PC-9 (cell line): ENCODE results near the gene MRTO4. TPM values are rescaled to one million over a fixed set of nuclear protein-coding genes. Genes with fewer than 3 reads are reported as not detected.
"Not testable (repeated sequence)": the region's sequence is repeated elsewhere in the genome, so short reads cannot be mapped to it uniquely, and the experiment has no call there.

Experiments used
- BruUV-seq: library from RNA; stranded (reverse); fragments of 400-500 nt; replicated peaks from 2 replicates; lab custom pipeline; 2021; lab: Mats Ljungman, UMichigan
- CTCF ChIA-PET: fragments of 300-600 bp; sonication (Branson Sonifier 250); formaldehyde crosslinking; loops from one replicate; lab custom pipeline; 2022; ENCODE audit warnings: antibody characterized with exemption; lab: Charles Lee
- POLR2A ChIA-PET: fragments of 300-600 bp; sonication (Branson Sonifier 250); formaldehyde crosslinking; loops from one replicate; lab custom pipeline; 2022; ENCODE audit warnings: antibody characterized with exemption; ENCODE audit not compliant: unreplicated experiment; lab: Charles Lee
- DNase-seq, 2 experiments: peaks; one replicate each; pipeline versions ENCODE4 v3.0.0 to v3.0.0-alpha.2; 2015 to 2022; ENCODE audit warnings: mixed read lengths in 1 of 2
- H2AFZ ChIP-seq: fragments of 200-600 bp; sonication (generic); 2 replicates; pipeline ENCODE4 v1.8.1; 2017; ENCODE audit warnings: antibody characterized with exemption
- H3F3A ChIP-seq: fragments of 200-600 bp; sonication (generic); 2 replicates; pipeline ENCODE4 v1.8.1; 2017; ENCODE audit warnings: antibody characterized with exemption, mild to moderate bottlenecking, low read depth; ENCODE audit not compliant: insufficient read depth
- H3K27ac ChIP-seq: fragments of 200-600 bp; sonication (generic); 2 replicates; pipeline ENCODE4 v1.6.1; 2016; ENCODE audit warnings: mixed run types
- H3K27me3 ChIP-seq: fragments of 200-600 bp; sonication (generic); 2 replicates; pipeline ENCODE4 v1.6.1; 2016; ENCODE audit warnings: low read depth, mixed run types; ENCODE audit not compliant: insufficient read depth
- H3K36me3 ChIP-seq: fragments of 200-600 bp; sonication (generic); 2 replicates; pipeline ENCODE4 v1.6.1; 2016; ENCODE audit warnings: low read depth, mixed run types
- H3K4me1 ChIP-seq: fragments of 200-600 bp; sonication (generic); replicated peaks from 2 replicates; pipeline ENCODE4 v1.6.1; 2016; ENCODE audit warnings: mixed run types; ENCODE audit not compliant: insufficient read depth
- H3K4me2 ChIP-seq: fragments of 200-600 bp; sonication (generic); 2 replicates; pipeline ENCODE4 v1.6.1; 2017; ENCODE audit warnings: mixed run types
- H3K4me3 ChIP-seq: fragments of 200-600 bp; sonication (generic); 2 replicates; pipeline ENCODE4 v1.6.1; 2016; ENCODE audit warnings: mixed run types
- H3K79me2 ChIP-seq: fragments of 200-600 bp; sonication (generic); 2 replicates; pipeline ENCODE4 v1.6.1; 2017; ENCODE audit warnings: low read depth, mixed run types
- H3K9me2 ChIP-seq: fragments of 200-600 bp; sonication (generic); 2 replicates; pipeline ENCODE4 v1.8.1; 2017; ENCODE audit warnings: mild to moderate bottlenecking; ENCODE audit not compliant: insufficient read depth
- H3K9me3 ChIP-seq: fragments of 200-600 bp; sonication (generic); 2 replicates; pipeline ENCODE4 v1.8.1; 2016; ENCODE audit warnings: low read depth; ENCODE audit not compliant: insufficient read depth
- H4K20me1 ChIP-seq: fragments of 200-600 bp; sonication (generic); 2 replicates; pipeline ENCODE4 v1.8.1; 2017; ENCODE audit not compliant: insufficient read depth
- EZH2 ChIP-seq: fragments of 200-600 bp; sonication (generic); IDR thresholded peaks from 2 replicates; pipeline ENCODE4 v1.8.0; 2017; ENCODE audit warnings: antibody characterized with exemption, low read depth
- intact Hi-C: fragments of 100-400 bp; cut with micrococcal nuclease; formaldehyde crosslinking; loops from one replicate; pipeline ENCODE4 v1.10.0; 2022; ENCODE audit not compliant: unreplicated experiment
- total RNA-seq: library from RNA; stranded (reverse); gene quantifications from 2 replicates; pipeline ENCODE4 v1.2.3, GENCODE V29; 2021
- TF ChIP-seq, protein P1 (sequence below): fragments of 200-600 bp; sonication (generic); conservative IDR thresholded peaks from 2 replicates; pipeline ENCODE4 v1.6.1; 2017; ENCODE audit warnings: mixed run types, antibody characterized with exemption, mild to moderate bottlenecking, moderate library complexity

The MRTO4 gene
- total RNA-seq, 1 experiment from 2014 or later = 29.0 TPM

DNA sequence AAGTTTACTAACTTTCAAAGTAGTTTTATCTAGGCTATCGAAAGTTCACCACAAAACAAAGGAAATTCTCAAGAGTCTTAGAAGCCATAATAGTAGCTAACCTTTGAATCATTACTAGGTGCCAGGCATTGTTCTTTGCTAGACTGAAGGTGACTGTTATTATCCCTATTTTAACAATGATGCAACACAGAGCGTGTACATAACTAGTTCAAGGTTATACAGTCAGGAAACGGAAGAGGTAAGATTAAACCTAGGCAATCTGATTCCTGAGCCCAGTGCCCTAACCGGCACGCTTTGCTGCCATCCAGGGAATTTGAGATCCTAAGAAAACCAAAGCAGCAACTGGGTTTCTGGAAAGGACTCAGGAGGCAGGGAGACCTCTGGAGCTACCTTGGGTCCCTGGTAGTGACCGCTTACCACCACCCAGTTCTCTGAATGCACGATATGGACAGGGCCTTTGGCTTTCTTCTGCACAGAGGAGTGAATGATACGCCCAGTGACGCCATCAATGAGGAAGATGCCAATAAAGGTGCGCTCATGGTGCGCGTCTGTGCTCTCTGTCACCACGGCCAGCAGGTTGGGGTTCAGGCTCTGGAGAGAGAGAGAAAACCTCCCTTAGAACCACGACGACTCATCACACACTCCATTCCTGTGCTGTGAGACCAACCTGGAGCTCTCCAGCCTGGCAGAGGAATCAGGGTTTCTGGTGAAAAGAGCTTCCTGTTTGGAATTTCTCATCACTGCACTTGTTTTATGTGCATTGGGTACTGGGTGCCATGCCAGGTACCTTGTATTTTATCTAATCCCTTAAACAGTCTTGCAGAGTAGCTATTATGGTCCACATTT, 28.4 kb upstream of the MRTO4 start:
- Histone ChIP-seq H3K4me1 (no peaks in the 10 kb centered on the region), H3F3A (no peaks in the 10 kb centered on the region), H3K4me3 (no peak overlapping the region), H3K9me2 (no peaks in the 10 kb centered on the region), H3K36me3 (peaks cover 3% of the 10 kb centered on the region; the same call in 1 of the 2 replicates), H3K4me2 (no peak overlapping the region), H3K9me3 (no peaks in the 10 kb centered on the region), H4K20me1 (no peaks in the 10 kb centered on the region), H3K27me3 (no peaks in the 10 kb centered on the region), H2AFZ (no peak overlapping the region), H3K79me2 (no peaks in the 10 kb centered on the region), H3K27ac (no peak overlapping the region)
- intact Hi-C loops = no loop called here
- CTCF ChIA-PET = no interaction called here
- no TSS peak for BruUV-seq
- TF ChIP-seq, protein P1, sequence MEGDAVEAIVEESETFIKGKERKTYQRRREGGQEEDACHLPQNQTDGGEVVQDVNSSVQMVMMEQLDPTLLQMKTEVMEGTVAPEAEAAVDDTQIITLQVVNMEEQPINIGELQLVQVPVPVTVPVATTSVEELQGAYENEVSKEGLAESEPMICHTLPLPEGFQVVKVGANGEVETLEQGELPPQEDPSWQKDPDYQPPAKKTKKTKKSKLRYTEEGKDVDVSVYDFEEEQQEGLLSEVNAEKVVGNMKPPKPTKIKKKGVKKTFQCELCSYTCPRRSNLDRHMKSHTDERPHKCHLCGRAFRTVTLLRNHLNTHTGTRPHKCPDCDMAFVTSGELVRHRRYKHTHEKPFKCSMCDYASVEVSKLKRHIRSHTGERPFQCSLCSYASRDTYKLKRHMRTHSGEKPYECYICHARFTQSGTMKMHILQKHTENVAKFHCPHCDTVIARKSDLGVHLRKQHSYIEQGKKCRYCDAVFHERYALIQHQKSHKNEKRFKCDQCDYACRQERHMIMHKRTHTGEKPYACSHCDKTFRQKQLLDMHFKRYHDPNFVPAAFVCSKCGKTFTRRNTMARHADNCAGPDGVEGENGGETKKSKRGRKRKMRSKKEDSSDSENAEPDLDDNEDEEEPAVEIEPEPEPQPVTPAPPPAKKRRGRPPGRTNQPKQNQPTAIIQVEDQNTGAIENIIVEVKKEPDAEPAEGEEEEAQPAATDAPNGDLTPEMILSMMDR = no peak
- TF ChIP-seq EZH2 = no peak
- no peak for DNase-seq
- POLR2A ChIA-PET = no interaction called here

DNA sequence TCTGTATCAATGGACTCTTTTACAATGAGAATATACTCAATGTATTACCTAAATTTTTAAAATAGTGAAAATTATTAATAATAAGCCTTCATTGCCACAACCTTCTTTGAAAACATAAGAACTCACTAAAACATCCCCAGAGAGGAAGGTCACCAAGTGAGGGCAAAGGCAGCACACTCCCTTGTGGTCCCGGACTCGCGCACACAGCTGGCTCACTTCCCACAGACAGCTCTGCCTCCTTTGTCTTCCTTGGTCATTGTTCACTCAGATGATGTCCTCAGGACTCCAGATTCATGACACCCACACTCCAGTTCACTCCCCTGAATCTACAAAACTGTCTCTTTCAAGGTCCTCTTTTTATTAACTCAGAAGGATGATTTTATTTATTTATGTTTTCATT, 22.4 kb upstream of the MRTO4 start:
- CTCF ChIA-PET = no interaction called here
- Histone ChIP-seq H3K9me2 (no peaks in the 10 kb centered on the region), H3F3A (no peaks in the 10 kb centered on the region), H3K9me3 (no peaks in the 10 kb centered on the region), H3K27ac (no peak overlapping the region), H3K4me2 (no peak overlapping the region), H3K4me3 (no peak overlapping the region), H3K36me3 (no peaks in the 10 kb centered on the region), H3K4me1 (no peaks in the 10 kb centered on the region), H3K79me2 (no peaks in the 10 kb centered on the region), H2AFZ (no peak overlapping the region), H3K27me3 (no peaks in the 10 kb centered on the region), H4K20me1 (no peaks in the 10 kb centered on the region; the same call in 1 of the 2 replicates)
- POLR2A ChIA-PET = no interaction called here
- intact Hi-C loops = no loop called here
- TF ChIP-seq EZH2 = no peak
- TF ChIP-seq, protein P1 = no peak
- no TSS peak for BruUV-seq
- no peak for DNase-seq

DNA sequence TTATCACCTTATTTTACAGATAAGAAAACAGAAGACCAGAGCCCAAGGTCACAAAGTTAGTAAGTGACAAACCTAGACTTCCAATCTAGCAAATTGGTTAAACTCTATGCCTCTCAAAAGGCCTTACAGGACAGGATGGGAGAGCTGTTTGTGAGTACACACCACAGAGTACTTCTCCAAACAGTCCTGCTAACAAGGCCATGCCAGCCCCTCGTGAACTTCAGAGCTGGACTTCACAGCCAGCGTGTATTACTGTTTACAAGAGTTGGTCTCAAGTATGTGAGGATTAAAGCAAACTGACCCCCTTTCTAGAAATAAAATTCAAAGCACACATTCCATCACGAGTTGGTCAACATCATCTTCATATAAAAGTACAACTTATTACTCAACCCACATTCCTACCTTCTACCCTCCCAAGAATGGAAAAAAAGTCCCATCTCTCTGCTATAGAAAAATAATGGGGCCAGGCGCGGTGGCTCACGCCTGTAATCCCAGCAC, 21.7 kb upstream of the MRTO4 start:
- ChIA-PET CTCF (no interaction called here), POLR2A (no interaction called here)
- Histone ChIP-seq H3K4me1 (no peaks in the 10 kb centered on the region), H4K20me1 (no peaks in the 10 kb centered on the region; the same call in 1 of the 2 replicates), H3K79me2 (no peaks in the 10 kb centered on the region), H2AFZ (no peak overlapping the region), H3K4me3 (no peak overlapping the region), H3F3A (no peaks in the 10 kb centered on the region), H3K27ac (no peak overlapping the region), H3K4me2 (no peak overlapping the region), H3K36me3 (no peaks in the 10 kb centered on the region), H3K27me3 (no peaks in the 10 kb centered on the region), H3K9me3 (no peaks in the 10 kb centered on the region), H3K9me2 (no peaks in the 10 kb centered on the region)
- no TSS peak for BruUV-seq
- TF ChIP-seq, protein P1 = no peak
- no peak for TF ChIP-seq EZH2
- DNase-seq = no peak
- intact Hi-C loops = no loop called here

DNA sequence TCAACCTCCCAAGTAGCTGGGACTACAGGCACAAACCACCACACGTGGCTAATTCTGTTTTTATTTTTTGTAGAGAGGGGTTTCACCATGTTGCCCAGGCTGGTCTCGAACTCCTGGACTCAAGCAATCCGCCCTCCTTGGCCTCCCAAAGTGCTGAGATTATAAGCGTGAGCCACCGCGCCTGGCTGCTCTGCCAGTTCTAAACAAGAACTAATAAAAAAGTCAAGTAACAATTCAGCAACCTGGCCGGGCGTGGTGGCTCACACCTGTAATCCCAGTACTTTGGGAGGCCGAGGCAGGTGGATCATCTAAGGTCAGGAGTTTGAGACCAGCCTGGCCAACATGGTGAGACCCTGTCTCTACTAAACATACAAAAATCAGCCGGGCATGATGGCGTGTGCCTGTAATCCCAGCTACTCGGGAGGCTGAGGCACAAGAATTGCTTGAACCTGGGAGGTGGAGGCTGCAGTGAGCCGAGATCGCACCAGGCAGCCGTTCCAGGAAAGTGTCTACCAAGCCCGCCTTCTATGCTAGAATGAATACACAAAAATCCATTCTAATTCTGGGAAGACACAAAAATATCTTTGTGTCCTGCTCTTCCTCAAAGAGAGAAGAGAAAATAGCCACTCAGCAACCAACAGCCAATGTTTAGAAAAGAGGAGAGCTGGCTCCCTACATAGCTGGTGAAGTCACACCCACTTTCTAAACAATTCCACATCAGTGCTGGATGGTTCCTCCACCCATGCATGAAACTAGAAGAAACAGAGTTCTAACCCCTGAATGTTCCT, 19.7 kb upstream of the MRTO4 start:
- H2AFZ ChIP-seq, intact Hi-C loops, H4K20me1 ChIP-seq, H3K79me2 ChIP-seq, BruUV-seq, POLR2A ChIA-PET, H3K4me1 ChIP-seq, H3K36me3 ChIP-seq, H3K27me3 ChIP-seq, CTCF ChIA-PET, H3K4me3 ChIP-seq, H3F3A ChIP-seq, H3K27ac ChIP-seq, H3K9me2 ChIP-seq, H3K4me2 ChIP-seq, H3K9me3 ChIP-seq, DNase-seq: not testable (repeated sequence)
